ENCODE results near the gene ACADVL.
"Not testable (repeated sequence)": the region's sequence is repeated elsewhere in the genome, so short reads cannot be mapped to it uniquely, and the experiment has no call there.

ACADVL gene

GRCh38 chr17:7235693-7236665 is 16.2 kb downstream of the ACADVL start:
- DNase-seq (ENCODE audit: low spot score), result no peak

GRCh38 chr17:7236808-7237207 is 17.1 kb downstream of the ACADVL start:
- DNase-seq (ENCODE audit: low spot score), result no peak

GRCh38 chr17:7237266-7237760 is 17.6 kb downstream of the ACADVL start:
- no peak for DNase-seq (ENCODE audit: low spot score)

- DNase-seq (ENCODE audit: low spot score), result peak; percentile 85
Observed at GRCh38 chr17:7237761-7238419, 18.2 kb downstream of the ACADVL start.

GRCh38 chr17:7238420-7239090 is 18.8 kb downstream of the ACADVL start:
- no peak for DNase-seq (ENCODE audit: low spot score)

- DNase-seq (ENCODE audit: low spot score), result peak; percentile 99
Observed at GRCh38 chr17:7239091-7240027, 19.6 kb downstream of the ACADVL start, which contains the start of gene PHF23. TSS of gene PHF23 (minus strand) at chr17:7239457. CDS start at chr17:7239279, 178 bp downstream.

- DNase-seq (ENCODE audit: low spot score), result no peak
Observed at GRCh38 chr17:7240375-7240774, 20.6 kb downstream of the ACADVL start.

- no peak for DNase-seq (ENCODE audit: low spot score)
Observed at GRCh38 chr17:7241090-7241733, 21.5 kb downstream of the ACADVL start.

GRCh38 chr17:7241783-7242716 is 22.3 kb downstream of the ACADVL start, which contains the start of gene GABARAP:
TSS of gene GABARAP (minus strand) at chr17:7242449. CDS start at chr17:7242330, 119 bp downstream.
- peak; percentile 94 for DNase-seq (ENCODE audit: low spot score)

GRCh38 chr17:7242717-7243452 is 23.1 kb downstream of the ACADVL start:
- DNase-seq (ENCODE audit: low spot score), result peak; percentile 94

GRCh38 chr17:7243453-7243729 is 23.7 kb downstream of the ACADVL start:
- no peak for DNase-seq (ENCODE audit: low spot score)

- DNase-seq (ENCODE audit: low spot score), result not testable (repeated sequence)
Observed at GRCh38 chr17:7243838-7244237, 24.1 kb downstream of the ACADVL start.

- no peak for DNase-seq (ENCODE audit: low spot score)
Observed at GRCh38 chr17:7246779-7247178, 27.0 kb downstream of the ACADVL start.

- no peak for DNase-seq (ENCODE audit: low spot score)
Observed at GRCh38 chr17:7248796-7249195, 29.1 kb downstream of the ACADVL start.

- DNase-seq (ENCODE audit: low spot score), result no peak
Observed at GRCh38 chr17:7249214-7249613, 29.5 kb downstream of the ACADVL start.

- DNase-seq (ENCODE audit: low spot score), result no peak
Observed at GRCh38 chr17:7249830-7250229, 30.1 kb downstream of the ACADVL start.

- DNase-seq (ENCODE audit: low spot score), result no peak
Observed at GRCh38 chr17:7250695-7251627, 31.2 kb downstream of the ACADVL start.

- peak; percentile 99 for DNase-seq (ENCODE audit: low spot score)
Observed at GRCh38 chr17:7251661-7252175, 32.0 kb downstream of the ACADVL start, which contains the start of gene CTDNEP1. TSS of gene CTDNEP1 (minus strand) at chr17:7251734. CDS start at chr17:7251296, 438 bp downstream.
